ENCODE data around the gene GPR160. TPM values are rescaled to one million over a fixed set of nuclear protein-coding genes. Genes with fewer than 3 reads are reported as not detected.

GPR160 gene
- total RNA-seq, 2 experiments from 2014 or later, result 90.5 to 117 TPM

- POLR2A ChIA-PET, result interaction anchor here (0.5 to 2.5 kb wide), 11 partner anchors 9 to 289 kb away, joined by 3 to 11 read pairs (median 5); no protein-coding TSS in a partner anchor
- intact Hi-C loops (cut with micrococcal nuclease; ENCODE audit: unreplicated experiment), result loop anchor here (2.0 kb wide), 1 partner anchor 16 kb away; no protein-coding TSS in a partner anchor
- Histone ChIP-seq H4K20me1 (ENCODE audit: insufficient read depth, low read length) (no peaks in the 10 kb centered on the region), H3K27ac (ENCODE audit: low read depth, low read length, poor library complexity, severe bottlenecking) (no peak overlapping the region), H3K36me3 (ENCODE audit: insufficient read depth, low read length) (peaks cover 98% of the 10 kb centered on the region), H3K79me2 (ENCODE audit: insufficient read depth, low read depth, low read length) (no peaks in the 10 kb centered on the region), H3K4me3 (ENCODE audit: low read depth, low read length, poor library complexity, severe bottlenecking) (no peak overlapping the region), H3K4me2 (ENCODE audit: low read length) (no peak overlapping the region), H3K9me2 (ENCODE audit: insufficient read depth, low read length) (no peaks in the 10 kb centered on the region), H3K4me1 (ENCODE audit: insufficient read depth, low read length, poor library complexity, severe bottlenecking) (no peaks in the 10 kb centered on the region), H3K9me3 (ENCODE audit: low read length) (no peaks in the 10 kb centered on the region), H2AFZ (ENCODE audit: low read length) (no peak overlapping the region)
- DNase-seq (ENCODE audit: low spot score), result no peak
- TF ChIP-seq EZH2phosphoT487 (IDR thresholded peaks at IDR 0.05; ENCODE audit: borderline replicate concordance, low read depth, low read length), result no peak
- BruUV-seq (replicated peaks), result no TSS peak
- CTCF ChIA-PET (ENCODE audit: unreplicated experiment), result no interaction called here
Measured at GRCh38 chr3:170098753-170099152, 61.0 kb downstream of the GPR160 start.

GRCh38 chr3:170100944-170101343 lies 63.1 kb downstream of the GPR160 start:
- no peak overlapping the region for H3K4me2 ChIP-seq (ENCODE audit: low read length)
- intact Hi-C loops (cut with micrococcal nuclease; ENCODE audit: unreplicated experiment), result no loop called here
- no peak overlapping the region for H2AFZ ChIP-seq (ENCODE audit: low read length)
- no peaks in the 10 kb centered on the region for H3K4me1 ChIP-seq (ENCODE audit: insufficient read depth, low read length, poor library complexity, severe bottlenecking)
- ChIA-PET POLR2A (interaction anchor here (0.6 to 3.6 kb wide), 14 partner anchors 8 to 182 kb away, joined by 3 to 21 read pairs (median 4); no protein-coding TSS in a partner anchor), CTCF (ENCODE audit: unreplicated experiment) (no interaction called here)
- no peak for DNase-seq (ENCODE audit: low spot score)
- no peaks in the 10 kb centered on the region for H3K9me2 ChIP-seq (ENCODE audit: insufficient read depth, low read length)
- no peak overlapping the region for H3K4me3 ChIP-seq (ENCODE audit: low read depth, low read length, poor library complexity, severe bottlenecking)
- H3K36me3 ChIP-seq (ENCODE audit: insufficient read depth, low read length), result peaks cover 98% of the 10 kb centered on the region
- TF ChIP-seq CTCF (conservative IDR thresholded peaks at IDR 0.05; ENCODE audit: low read length), result no peak
- TF ChIP-seq EZH2phosphoT487 (IDR thresholded peaks at IDR 0.05; ENCODE audit: borderline replicate concordance, low read depth, low read length), result no peak
- no peaks in the 10 kb centered on the region for H4K20me1 ChIP-seq (ENCODE audit: insufficient read depth, low read length)
- no TSS peak for BruUV-seq (replicated peaks)
- H3K27ac ChIP-seq (ENCODE audit: low read depth, low read length, poor library complexity, severe bottlenecking), result no peak overlapping the region
- no peaks in the 10 kb centered on the region for H3K9me3 ChIP-seq (ENCODE audit: low read length)
- H3K79me2 ChIP-seq (ENCODE audit: insufficient read depth, low read depth, low read length), result no peaks in the 10 kb centered on the region

- CTCF ChIA-PET (ENCODE audit: unreplicated experiment), result no interaction called here
- Histone ChIP-seq H3K9me2 (ENCODE audit: insufficient read depth, low read length) (no peaks in the 10 kb centered on the region), H3K9me3 (ENCODE audit: low read length) (no peaks in the 10 kb centered on the region), H3K4me3 (ENCODE audit: low read depth, low read length, poor library complexity, severe bottlenecking) (no peak overlapping the region), H3K4me1 (ENCODE audit: insufficient read depth, low read length, poor library complexity, severe bottlenecking) (no peaks in the 10 kb centered on the region), H3K79me2 (ENCODE audit: insufficient read depth, low read depth, low read length) (peaks cover 7% of the 10 kb centered on the region; the same call in 1 of the 2 replicates), H2AFZ (ENCODE audit: low read length) (no peak overlapping the region), H4K20me1 (ENCODE audit: insufficient read depth, low read length) (no peaks in the 10 kb centered on the region), H3K4me2 (ENCODE audit: low read length) (no peak overlapping the region), H3K27ac (ENCODE audit: low read depth, low read length, poor library complexity, severe bottlenecking) (no peak overlapping the region), H3K36me3 (ENCODE audit: insufficient read depth, low read length) (peaks cover 97% of the 10 kb centered on the region)
- TF ChIP-seq CTCF (conservative IDR thresholded peaks at IDR 0.05; ENCODE audit: low read length), result no peak
- no peak for TF ChIP-seq EZH2phosphoT487 (IDR thresholded peaks at IDR 0.05; ENCODE audit: borderline replicate concordance, low read depth, low read length)
- BruUV-seq (replicated peaks), result no TSS peak
- POLR2A ChIA-PET, result interaction anchor here (0.7 to 3.6 kb wide), 4 partner anchors 9 to 63 kb away, joined by 3 to 21 read pairs (median 4); no protein-coding TSS in a partner anchor
- DNase-seq (ENCODE audit: low spot score), result no peak
- intact Hi-C loops (cut with micrococcal nuclease; ENCODE audit: unreplicated experiment), result no loop called here
Measured at GRCh38 chr3:170102431-170102830, 64.6 kb downstream of the GPR160 start.
